Ascending aorta (tissue), 2 donors: ENCODE measurements around the gene ITGA2. TPM values are rescaled to one million over a fixed set of nuclear protein-coding genes. Genes with fewer than 3 reads are reported as not detected.

Experiments used
- DNase-seq, 2 donors: peaks; one replicate each; pipeline ENCODE4 v3.0.0-alpha.2; 2019; ENCODE audit warnings: low spot score in 2 of 2
- H3K27ac ChIP-seq, 2 donors: fragments of 200-600 bp; sonication (generic); one replicate each; pipeline ENCODE4 v1.5.1; 2016 to 2017; ENCODE audit warnings: mild to moderate bottlenecking in 1 of 2
- H3K27me3 ChIP-seq: fragments of 200-600 bp; sonication (generic); one replicate; pipeline ENCODE4 v1.5.1; 2017
- H3K36me3 ChIP-seq, 2 donors: fragments of 200-600 bp; sonication (generic); one replicate each; pipeline ENCODE4 v1.5.1; 2016
- H3K4me1 ChIP-seq, 2 donors: fragments of 200-600 bp; sonication (generic); one replicate each; pipeline ENCODE4 v1.5.1; 2016 to 2017; ENCODE audit warnings: mild to moderate bottlenecking in 1 of 2
- H3K4me3 ChIP-seq, 2 donors: fragments of 200-600 bp; sonication (generic); one replicate each; pipeline ENCODE4 v1.5.1; 2016 to 2017; ENCODE audit warnings: mild to moderate bottlenecking in 1 of 2
- H3K9me3 ChIP-seq, 2 donors: fragments of 200-600 bp; sonication (generic); one replicate each; pipeline ENCODE4 v1.5.1; 2016
- CTCF ChIP-seq, 3 experiments: fragments of 200-600 bp in 2 of 3; fragments of 450-650 bp in 1 of 3; sonication (generic) in 2 of 3; IDR thresholded peaks; one replicate each; pipeline ENCODE4 v1.5.1; 2016 to 2019; ENCODE audit warnings: antibody characterized with exemption in 3 of 3, mild to moderate bottlenecking in 1 of 3, moderate library complexity in 1 of 3
- intact Hi-C: fragments of 100-400 bp; cut with DNase I; formaldehyde crosslinking; loops from one replicate; pipeline ENCODE4 v1.15.1; 2023
- total RNA-seq: library from RNA; depleted of rRNA; stranded (reverse); fragments of >200 nt; gene quantifications from one replicate; pipeline ENCODE4 v1.1.0, GENCODE V29; 2016

ITGA2 gene
- 3.2 TPM for total RNA-seq

- peak in 1 of 2 donors; percentile 65 for DNase-seq
- no peak for TF ChIP-seq CTCF (IDR thresholded peaks at IDR 0.05)
- H3K36me3 ChIP-seq, result no peaks in the 10 kb centered on the region
- no peaks in the 10 kb centered on the region for H3K9me3 ChIP-seq
- H3K4me1 ChIP-seq, result peaks cover 3% of the 10 kb centered on the region in 2 donors
- H3K27me3 ChIP-seq, result no peaks in the 10 kb centered on the region
- peak within 1 kb of the TSS in 1 of 2 donors; percentile 44 for H3K27ac ChIP-seq
- peak within 1 kb of the TSS; percentile 78 to 92 for H3K4me3 ChIP-seq
- intact Hi-C loops, result no loop called here
Measured at GRCh38 chr5:52989025-52989780, at the start of gene ITGA2. Gene ITGA2 (plus strand): TSS chr5:52989352. CDS start chr5:52989469, 117 bp downstream.

- Histone ChIP-seq H3K4me3 (no peak overlapping the region), H3K27ac (no peak overlapping the region), H3K4me1 (peaks cover 0 to 2% of the 10 kb centered on the region in 2 donors), H3K36me3 (peaks cover 16 to 36% of the 10 kb centered on the region in 2 donors), H3K9me3 (no peaks in the 10 kb centered on the region), H3K27me3 (no peaks in the 10 kb centered on the region)
- DNase-seq, result no peak
- intact Hi-C loops, result no loop called here
- no peak for TF ChIP-seq CTCF (IDR thresholded peaks at IDR 0.05)
Measured at GRCh38 chr5:52943285-52943684, 45.9 kb upstream of the ITGA2 start.

GRCh38 chr5:52943808-52944207 is 45.3 kb upstream of the ITGA2 start:
- intact Hi-C loops, result no loop called here
- H3K27ac ChIP-seq, result peak overlapping the region in 1 of 2 donors; percentile 2
- DNase-seq, result no peak

GRCh38 chr5:52945040-52945439 is 44.1 kb upstream of the ITGA2 start:
- intact Hi-C loops, result no loop called here

More at GRCh38 chr5:52943808-52944207, 45.3 kb upstream of the ITGA2 start:
- Histone ChIP-seq H3K36me3 (peaks cover 16 to 34% of the 10 kb centered on the region in 2 donors), H3K4me1 (peaks cover 0 to 2% of the 10 kb centered on the region in 2 donors), H3K4me3 (no peak overlapping the region), H3K9me3 (no peaks in the 10 kb centered on the region), H3K27me3 (no peaks in the 10 kb centered on the region)
- TF ChIP-seq CTCF (IDR thresholded peaks at IDR 0.05), result no peak

GRCh38 chr5:52947208-52947607 is 41.9 kb upstream of the ITGA2 start:
- Histone ChIP-seq H3K4me3 (no peak overlapping the region), H3K4me1 (peaks cover 0 to 2% of the 10 kb centered on the region in 2 donors), H3K27me3 (no peaks in the 10 kb centered on the region), H3K36me3 (peaks cover 16 to 27% of the 10 kb centered on the region in 2 donors), H3K27ac (no peak overlapping the region), H3K9me3 (no peaks in the 10 kb centered on the region)
- no peak for DNase-seq
- intact Hi-C loops, result no loop called here
- TF ChIP-seq CTCF (IDR thresholded peaks at IDR 0.05), result no peak

More at GRCh38 chr5:52945040-52945439, 44.1 kb upstream of the ITGA2 start:
- Histone ChIP-seq H3K27me3 (no peaks in the 10 kb centered on the region), H3K36me3 (peaks cover 20 to 36% of the 10 kb centered on the region in 2 donors), H3K27ac (peak overlapping the region in 1 of 2 donors; percentile 12), H3K4me1 (peaks cover 0 to 2% of the 10 kb centered on the region in 2 donors), H3K9me3 (no peaks in the 10 kb centered on the region), H3K4me3 (peak overlapping the region; percentile 32 to 41)
- DNase-seq, result no peak
- no peak for TF ChIP-seq CTCF (IDR thresholded peaks at IDR 0.05)
